ENCODE measurements around the gene OR6M1.

DNA sequence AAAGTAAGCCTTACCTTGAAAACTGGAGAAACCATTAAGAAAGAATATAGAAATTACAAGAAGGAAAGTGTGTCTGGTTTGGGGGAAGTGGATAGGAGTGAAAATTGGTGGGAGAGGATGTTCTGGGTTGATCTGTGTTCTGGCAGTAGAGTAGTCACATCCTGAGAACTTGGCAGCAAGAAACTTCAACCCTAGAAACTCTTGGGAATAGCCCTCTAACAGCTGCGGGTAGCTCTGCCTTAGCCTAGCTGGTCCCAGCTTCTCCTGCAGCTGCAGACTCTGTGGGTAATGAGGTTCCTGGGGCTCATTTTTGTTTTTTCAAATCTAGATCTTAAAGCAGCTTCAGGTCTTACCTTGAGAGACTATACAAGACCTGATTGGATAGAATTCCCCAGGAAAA is 27.6 kb downstream of the OR6M1 start:
- TF ChIP-seq YY1 (IDR thresholded peaks at IDR 0.05; ENCODE audit: insufficient read depth, insufficient read length) (no peak), ZNF274 (IDR thresholded peaks at IDR 0.05; ENCODE audit: low read depth, low read length) (no peak), SUZ12 (IDR thresholded peaks at IDR 0.05; ENCODE audit: extremely low read depth, insufficient read depth, insufficient read length) (no peak)

All from NT2/D1 (cell line).